Uterus (tissue), 4 donors: ENCODE measurements around the gene KNOP1. TPM values are rescaled to one million over a fixed set of nuclear protein-coding genes. Genes with fewer than 3 reads are reported as not detected.

Experiments used
- DNase-seq, 2 donors: peaks; one replicate each; pipeline ENCODE4 v3.0.0-alpha.2; 2019 to 2020
- H3K27ac ChIP-seq, 2 donors: fragments of 200-600 bp; sonication (generic); 1 replicate in 1 of 2; 2 replicates in 1 of 2; pipeline ENCODE4 v1.5.1; 2016 to 2018
- H3K27me3 ChIP-seq, 2 donors: fragments of 200-600 bp; sonication (generic); one replicate each; pipeline ENCODE4 v1.5.1; 2018 to 2019; ENCODE audit warnings: control low read depth in 1 of 2
- H3K36me3 ChIP-seq, 2 donors: fragments of 200-600 bp; sonication (generic); one replicate each; pipeline ENCODE4 v1.5.1; 2019; ENCODE audit warnings: control low read depth in 1 of 2
- H3K4me1 ChIP-seq, 2 donors: fragments of 200-600 bp; sonication (generic); one replicate each; pipeline ENCODE4 v1.5.1; 2018 to 2019; ENCODE audit warnings: control low read depth in 1 of 2
- H3K4me3 ChIP-seq, 2 donors: fragments of 200-600 bp; sonication (generic); 1 replicate in 1 of 2; 2 replicates in 1 of 2; pipeline ENCODE4 v1.5.1; 2018 to 2019; ENCODE audit warnings: mild to moderate bottlenecking in 1 of 2
- H3K9me3 ChIP-seq, 2 donors: fragments of 200-600 bp; sonication (generic); one replicate each; pipeline ENCODE4 v1.5.1; 2019; ENCODE audit warnings: control low read depth in 1 of 2
- POLR2A ChIP-seq, 2 donors: fragments of 450-650 bp; IDR thresholded peaks; one replicate each; pipeline ENCODE4 v1.6.1; 2016; ENCODE audit warnings: antibody characterized with exemption in 2 of 2, mild to moderate bottlenecking in 1 of 2, moderate library complexity in 1 of 2
- intact Hi-C: fragments of 100-400 bp; cut with DNase I; formaldehyde crosslinking; loops from one replicate; pipeline ENCODE4 v1.15.1; 2023; ENCODE audit warnings: low total_unique reads
- total RNA-seq, 4 donors: library from RNA; depleted of rRNA in 3 of 4; stranded (reverse); fragments of >200 nt in 3 of 4; gene quantifications; one replicate each; pipeline versions ENCODE4 v1.1.0 to v1.2.4, GENCODE V29; 2014 to 2023
- TF ChIP-seq, protein P1 (sequence below), 4 experiments: fragments of 200-600 bp in 2 of 4; fragments of 450-650 bp in 2 of 4; sonication (generic) in 2 of 4; IDR thresholded peaks; one replicate each; pipeline ENCODE4 v1.5.1; 2016 to 2019; ENCODE audit warnings: antibody characterized with exemption in 4 of 4, mild to moderate bottlenecking in 2 of 4, moderate library complexity in 1 of 4
- donor health status: DM: yes; HTN: yes; CAD: no.

KNOP1 gene
- total RNA-seq, 4 donors from 2014 or later: 1.5 to 20.5 (median 9.4) TPM

DNA sequence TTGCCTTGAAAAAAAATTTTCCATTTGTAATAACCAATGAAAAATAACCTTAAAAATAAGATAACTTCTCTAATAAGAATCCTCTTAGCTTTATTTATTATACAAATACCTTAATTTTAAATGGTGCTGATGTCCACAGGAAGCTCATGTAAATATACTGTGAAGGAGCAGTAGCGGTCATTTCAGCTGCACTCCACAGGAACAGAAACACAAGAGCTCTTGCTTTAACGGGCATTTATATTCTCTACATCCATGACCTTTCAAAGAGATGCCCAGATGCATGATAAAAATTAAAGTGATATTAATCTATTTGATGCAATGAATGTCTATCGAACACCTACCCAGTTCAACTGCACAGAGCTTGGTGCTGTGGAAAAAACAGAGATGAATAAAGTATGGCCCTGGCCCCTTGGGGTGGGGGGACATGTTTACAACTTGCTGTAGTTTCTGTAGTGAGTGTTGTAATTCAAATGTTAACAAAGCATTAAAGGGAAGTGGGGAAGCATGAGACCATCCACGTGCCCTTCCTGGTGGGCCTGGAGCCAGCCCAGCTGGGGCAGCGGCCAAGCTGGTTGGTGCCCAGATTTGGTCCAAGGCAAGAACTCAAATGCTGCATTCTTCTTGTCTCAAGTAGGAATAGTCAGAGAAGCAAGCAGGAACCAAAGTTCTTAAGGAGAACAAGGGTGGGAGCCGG, 48.0 kb upstream of the KNOP1 start:
- H3K27ac ChIP-seq: peak overlapping the region in 1 of 2 donors; percentile 9
- DNase-seq: peak in 1 of 2 donors; percentile 35
- intact Hi-C loops: no loop called here
- no peaks in the 10 kb centered on the region for H3K27me3 ChIP-seq
- H3K4me1 ChIP-seq: no peaks in the 10 kb centered on the region
- TF ChIP-seq, protein P1, sequence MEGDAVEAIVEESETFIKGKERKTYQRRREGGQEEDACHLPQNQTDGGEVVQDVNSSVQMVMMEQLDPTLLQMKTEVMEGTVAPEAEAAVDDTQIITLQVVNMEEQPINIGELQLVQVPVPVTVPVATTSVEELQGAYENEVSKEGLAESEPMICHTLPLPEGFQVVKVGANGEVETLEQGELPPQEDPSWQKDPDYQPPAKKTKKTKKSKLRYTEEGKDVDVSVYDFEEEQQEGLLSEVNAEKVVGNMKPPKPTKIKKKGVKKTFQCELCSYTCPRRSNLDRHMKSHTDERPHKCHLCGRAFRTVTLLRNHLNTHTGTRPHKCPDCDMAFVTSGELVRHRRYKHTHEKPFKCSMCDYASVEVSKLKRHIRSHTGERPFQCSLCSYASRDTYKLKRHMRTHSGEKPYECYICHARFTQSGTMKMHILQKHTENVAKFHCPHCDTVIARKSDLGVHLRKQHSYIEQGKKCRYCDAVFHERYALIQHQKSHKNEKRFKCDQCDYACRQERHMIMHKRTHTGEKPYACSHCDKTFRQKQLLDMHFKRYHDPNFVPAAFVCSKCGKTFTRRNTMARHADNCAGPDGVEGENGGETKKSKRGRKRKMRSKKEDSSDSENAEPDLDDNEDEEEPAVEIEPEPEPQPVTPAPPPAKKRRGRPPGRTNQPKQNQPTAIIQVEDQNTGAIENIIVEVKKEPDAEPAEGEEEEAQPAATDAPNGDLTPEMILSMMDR (IDR thresholded peaks at IDR 0.05): no peak
- TF ChIP-seq POLR2A (IDR thresholded peaks at IDR 0.05): no peak
- H3K9me3 ChIP-seq: no peaks in the 10 kb centered on the region
- H3K36me3 ChIP-seq: no peaks in the 10 kb centered on the region
- H3K4me3 ChIP-seq: no peak overlapping the region

DNA sequence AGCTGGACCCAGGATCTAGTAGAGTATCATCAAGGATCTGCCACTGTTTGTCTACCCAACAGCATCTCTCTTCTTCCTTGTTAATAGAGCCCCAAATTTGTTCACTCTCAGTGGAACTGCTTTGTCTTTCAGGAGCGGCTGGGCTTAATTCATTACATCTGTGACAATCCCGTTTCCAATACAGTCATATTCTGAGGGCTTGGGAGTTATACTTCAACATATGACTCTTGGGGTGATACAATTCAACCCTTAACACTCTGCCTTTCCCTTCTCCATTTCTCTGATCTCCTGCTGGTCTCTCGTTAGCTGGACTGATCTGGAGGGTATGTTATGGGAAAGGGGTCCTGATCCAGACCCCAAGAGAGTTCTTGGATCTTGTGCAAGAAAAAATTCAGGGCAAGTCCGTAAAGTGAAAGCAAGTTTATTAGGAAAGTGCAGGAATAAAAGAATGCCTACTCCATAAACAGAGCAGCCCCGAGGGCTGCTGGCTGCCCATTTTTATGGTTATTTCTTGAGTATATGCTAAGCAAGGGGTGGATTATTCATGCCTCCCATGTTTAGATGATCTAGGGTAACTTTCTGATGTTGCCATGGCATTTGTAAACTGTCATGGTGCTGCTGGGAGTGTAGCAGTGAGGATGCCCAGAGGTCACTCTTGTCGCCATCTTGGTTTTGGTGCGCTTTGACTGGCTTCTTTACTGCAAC, 42.5 kb upstream of the KNOP1 start:
- intact Hi-C loops: no loop called here
- DNase-seq: no peak
- Histone ChIP-seq H3K9me3 (no peaks in the 10 kb centered on the region), H3K4me3 (no peak overlapping the region), H3K27ac (no peak overlapping the region), H3K4me1 (no peaks in the 10 kb centered on the region), H3K36me3 (no peaks in the 10 kb centered on the region), H3K27me3 (no peaks in the 10 kb centered on the region)
- TF ChIP-seq, protein P1 (IDR thresholded peaks at IDR 0.05): no peak
- no peak for TF ChIP-seq POLR2A (IDR thresholded peaks at IDR 0.05)

- no peak for TF ChIP-seq POLR2A (IDR thresholded peaks at IDR 0.05)
- TF ChIP-seq, protein P1 (IDR thresholded peaks at IDR 0.05): no peak
- DNase-seq: no peak
- no peaks in the 10 kb centered on the region for H3K36me3 ChIP-seq
- intact Hi-C loops: no loop called here
- no peaks in the 10 kb centered on the region for H3K9me3 ChIP-seq
- no peak overlapping the region for H3K27ac ChIP-seq
- H3K27me3 ChIP-seq: no peaks in the 10 kb centered on the region
- H3K4me1 ChIP-seq: no peaks in the 10 kb centered on the region
- no peak overlapping the region for H3K4me3 ChIP-seq
Measured at GRCh38 chr16:19757762-19758595, 40.0 kb upstream of the KNOP1 start.

DNA sequence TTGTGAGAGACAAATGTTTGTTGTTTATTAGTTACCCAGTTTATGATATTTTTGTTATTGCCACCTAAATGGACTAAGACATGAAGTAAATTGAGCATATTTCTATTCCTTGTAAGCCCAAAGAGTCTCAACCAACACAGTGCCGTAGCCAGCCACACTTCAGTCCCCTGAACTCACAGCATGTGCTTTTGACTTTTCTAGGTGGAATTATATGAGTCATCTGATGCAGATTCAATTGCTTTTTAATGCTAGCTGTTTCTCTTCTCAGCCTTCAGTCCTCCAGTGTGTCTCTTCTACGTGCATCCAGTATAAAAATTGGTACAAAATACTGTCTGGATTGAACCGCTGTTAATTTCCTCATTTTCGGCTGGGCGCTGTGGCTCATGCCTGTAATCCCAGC, 39.0 kb upstream of the KNOP1 start:
- intact Hi-C loops: no loop called here
- Histone ChIP-seq H3K4me1 (no peaks in the 10 kb centered on the region), H3K4me3 (no peak overlapping the region), H3K9me3 (no peaks in the 10 kb centered on the region), H3K36me3 (no peaks in the 10 kb centered on the region), H3K27ac (no peak overlapping the region), H3K27me3 (no peaks in the 10 kb centered on the region)
- TF ChIP-seq, protein P1 (IDR thresholded peaks at IDR 0.05): no peak
- TF ChIP-seq POLR2A (IDR thresholded peaks at IDR 0.05): no peak
- DNase-seq: no peak
